Liver (tissue), 3 donors: ENCODE results near the gene LDLRAD1.

ENCODE experiments used
- CTCF ChIP-seq: fragments of 150-350 bp; IDR thresholded peaks from 2 replicates; pipeline ENCODE4 v1.5.1; 2017; ENCODE audit warnings: improper control_type of control experiment, low read depth, low read length; ENCODE audit not compliant: missing input control
- EGR1 ChIP-seq, 2 donors: IDR thresholded peaks; 2 replicates each; pipeline ENCODE4 v1.6.1; 2016 to 2018; ENCODE audit warnings: antibody characterized with exemption in 2 of 2, low read depth in 2 of 2
- JUND ChIP-seq, 2 donors: IDR thresholded peaks; 2 replicates each; pipeline ENCODE4 v1.6.1; 2016; ENCODE audit warnings: antibody characterized with exemption in 2 of 2
- MAX ChIP-seq: IDR thresholded peaks from 2 replicates; pipeline ENCODE4 v1.6.1; 2016; ENCODE audit warnings: antibody characterized with exemption
- RXRA ChIP-seq, 2 donors: IDR thresholded peaks; 2 replicates each; pipeline ENCODE4 v1.6.1; 2017 to 2018; ENCODE audit warnings: antibody characterized with exemption in 2 of 2, mild to moderate bottlenecking in 1 of 2
- YY1 ChIP-seq: IDR thresholded peaks from 2 replicates; pipeline ENCODE4 v1.6.1; 2016; ENCODE audit warnings: antibody characterized with exemption, mild to moderate bottlenecking
- ZBTB33 ChIP-seq: IDR thresholded peaks from 2 replicates; pipeline ENCODE4 v1.6.1; 2016; ENCODE audit warnings: antibody characterized with exemption
- TF ChIP-seq, protein P1 (sequence below): IDR thresholded peaks from 2 replicates; pipeline ENCODE4 v1.6.1; 2016; ENCODE audit warnings: antibody characterized with exemption, mild to moderate bottlenecking
- donor health status: healthy.
- donor health status: healthy.

DNA sequence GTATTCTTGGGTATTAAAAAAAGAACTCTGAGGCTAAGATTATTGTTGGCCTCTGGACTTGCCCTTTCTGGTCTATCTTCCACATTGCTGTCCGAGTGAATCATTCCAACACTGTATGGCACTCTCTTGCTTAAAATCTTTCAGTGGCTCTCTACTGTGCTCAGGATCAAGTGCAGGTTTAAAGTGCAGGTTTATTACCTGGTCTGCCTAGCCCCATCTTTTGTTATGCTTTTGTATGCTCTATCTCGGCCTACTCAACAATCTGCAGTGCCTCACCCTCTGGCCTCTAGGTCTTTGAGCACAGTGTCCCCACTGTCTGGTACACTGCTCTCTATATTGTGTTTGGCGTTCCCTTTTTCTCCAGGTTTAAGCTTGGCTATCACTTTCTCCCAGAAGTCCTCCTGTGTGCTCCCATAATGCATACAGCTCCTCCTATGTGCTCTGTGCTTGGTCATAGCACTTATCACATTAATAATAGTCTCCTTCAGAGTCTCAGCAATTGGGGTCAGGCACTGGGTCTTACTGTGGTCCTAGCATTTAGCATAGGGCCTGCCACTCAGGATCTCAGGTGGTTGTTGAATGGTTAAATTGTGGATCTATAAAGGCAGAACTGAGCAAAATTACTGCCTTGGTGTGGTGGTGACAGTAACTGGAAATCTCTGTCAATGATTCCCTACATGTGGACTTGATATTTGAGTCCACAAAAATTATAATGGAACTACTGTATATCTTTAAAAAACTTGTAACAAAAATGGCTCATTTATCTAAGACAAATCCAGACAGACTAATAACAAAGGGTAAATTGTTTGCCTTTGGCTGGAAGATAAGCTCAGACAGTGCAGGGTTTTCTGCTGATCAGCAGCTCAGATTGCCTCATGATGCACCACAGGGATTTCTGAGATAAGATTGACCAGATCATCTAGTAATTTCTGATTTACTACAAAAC, 10.6 kb upstream of the LDLRAD1 start:
- no peak for TF ChIP-seq CTCF
- TF ChIP-seq, protein P1, sequence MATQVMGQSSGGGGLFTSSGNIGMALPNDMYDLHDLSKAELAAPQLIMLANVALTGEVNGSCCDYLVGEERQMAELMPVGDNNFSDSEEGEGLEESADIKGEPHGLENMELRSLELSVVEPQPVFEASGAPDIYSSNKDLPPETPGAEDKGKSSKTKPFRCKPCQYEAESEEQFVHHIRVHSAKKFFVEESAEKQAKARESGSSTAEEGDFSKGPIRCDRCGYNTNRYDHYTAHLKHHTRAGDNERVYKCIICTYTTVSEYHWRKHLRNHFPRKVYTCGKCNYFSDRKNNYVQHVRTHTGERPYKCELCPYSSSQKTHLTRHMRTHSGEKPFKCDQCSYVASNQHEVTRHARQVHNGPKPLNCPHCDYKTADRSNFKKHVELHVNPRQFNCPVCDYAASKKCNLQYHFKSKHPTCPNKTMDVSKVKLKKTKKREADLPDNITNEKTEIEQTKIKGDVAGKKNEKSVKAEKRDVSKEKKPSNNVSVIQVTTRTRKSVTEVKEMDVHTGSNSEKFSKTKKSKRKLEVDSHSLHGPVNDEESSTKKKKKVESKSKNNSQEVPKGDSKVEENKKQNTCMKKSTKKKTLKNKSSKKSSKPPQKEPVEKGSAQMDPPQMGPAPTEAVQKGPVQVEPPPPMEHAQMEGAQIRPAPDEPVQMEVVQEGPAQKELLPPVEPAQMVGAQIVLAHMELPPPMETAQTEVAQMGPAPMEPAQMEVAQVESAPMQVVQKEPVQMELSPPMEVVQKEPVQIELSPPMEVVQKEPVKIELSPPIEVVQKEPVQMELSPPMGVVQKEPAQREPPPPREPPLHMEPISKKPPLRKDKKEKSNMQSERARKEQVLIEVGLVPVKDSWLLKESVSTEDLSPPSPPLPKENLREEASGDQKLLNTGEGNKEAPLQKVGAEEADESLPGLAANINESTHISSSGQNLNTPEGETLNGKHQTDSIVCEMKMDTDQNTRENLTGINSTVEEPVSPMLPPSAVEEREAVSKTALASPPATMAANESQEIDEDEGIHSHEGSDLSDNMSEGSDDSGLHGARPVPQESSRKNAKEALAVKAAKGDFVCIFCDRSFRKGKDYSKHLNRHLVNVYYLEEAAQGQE: no peak
- no peak for TF ChIP-seq ZBTB33
- no peak for TF ChIP-seq YY1
- TF ChIP-seq MAX: no peak
- no peak for TF ChIP-seq EGR1 (IDR thresholded peaks at IDR 0.05; ENCODE audit: low read depth in 2 of 2)
- TF ChIP-seq JUND (IDR thresholded peaks at IDR 0.05): no peak
- no peak for TF ChIP-seq RXRA (IDR thresholded peaks at IDR 0.05)
